ENCODE measurements around the gene PACRGL.

GRCh38 chr4:20676501-20677197 is 23.6 kb upstream of the PACRGL start:
- TF ChIP-seq CTCF (IDR thresholded peaks at IDR 0.05; ENCODE audit: low read length) (no peak), EZH2phosphoT487 (IDR thresholded peaks at IDR 0.05; ENCODE audit: low read length) (no peak), EZH2 (optimal IDR thresholded peaks at IDR 0.05; ENCODE audit: low read depth, low read length) (no peak)
